HG03442 (cell line): Measurements from ENCODE around the gene MRPL36.
"Not testable (repeated sequence)": the region's sequence is repeated elsewhere in the genome, so short reads cannot be mapped to it uniquely, and the experiment has no call there.

ENCODE experiments used
- ATAC-seq: cut with Tn5 transposase; IDR thresholded peaks from one replicate; pipeline ENCODE4 v1.9.1; 2021; ENCODE audit warnings: mild to moderate bottlenecking, moderate library complexity; ENCODE audit not compliant: unreplicated experiment

Gene MRPL36

DNA sequence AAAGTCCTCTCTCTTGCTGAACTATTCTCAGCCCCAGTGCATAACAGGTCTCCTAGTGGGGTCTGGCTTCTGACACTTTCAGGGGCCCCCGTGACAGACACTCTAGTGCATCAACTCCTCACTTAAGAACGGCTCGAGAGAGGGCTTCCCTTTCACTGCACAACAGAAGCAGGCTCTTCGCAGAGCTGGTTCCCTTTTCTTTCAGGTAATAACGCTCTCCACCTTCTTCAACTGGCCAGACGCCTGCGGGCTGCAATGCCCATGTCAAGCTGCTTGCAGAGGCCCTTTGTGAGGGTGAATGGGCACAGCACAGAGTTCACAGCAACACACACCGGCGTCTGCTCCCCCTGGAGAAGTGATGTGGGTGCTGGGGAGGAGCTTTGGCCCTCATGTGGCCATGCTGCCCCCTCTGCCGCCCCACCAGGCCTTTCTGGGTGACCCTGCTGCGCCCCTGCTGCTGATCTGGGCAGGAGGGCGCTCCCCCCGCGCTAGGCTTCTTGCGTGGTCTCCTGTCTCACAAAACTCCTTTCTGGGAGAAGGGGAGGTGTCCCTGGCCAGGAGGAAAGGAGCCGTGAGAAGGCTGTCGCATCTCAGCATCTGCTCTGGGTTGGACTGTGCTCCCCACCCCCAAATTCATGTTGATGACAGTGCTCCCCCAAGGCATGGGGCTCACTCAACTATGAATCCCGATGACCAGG lies 2.4 kb downstream of the MRPL36 start:
- ATAC-seq = no peak

DNA sequence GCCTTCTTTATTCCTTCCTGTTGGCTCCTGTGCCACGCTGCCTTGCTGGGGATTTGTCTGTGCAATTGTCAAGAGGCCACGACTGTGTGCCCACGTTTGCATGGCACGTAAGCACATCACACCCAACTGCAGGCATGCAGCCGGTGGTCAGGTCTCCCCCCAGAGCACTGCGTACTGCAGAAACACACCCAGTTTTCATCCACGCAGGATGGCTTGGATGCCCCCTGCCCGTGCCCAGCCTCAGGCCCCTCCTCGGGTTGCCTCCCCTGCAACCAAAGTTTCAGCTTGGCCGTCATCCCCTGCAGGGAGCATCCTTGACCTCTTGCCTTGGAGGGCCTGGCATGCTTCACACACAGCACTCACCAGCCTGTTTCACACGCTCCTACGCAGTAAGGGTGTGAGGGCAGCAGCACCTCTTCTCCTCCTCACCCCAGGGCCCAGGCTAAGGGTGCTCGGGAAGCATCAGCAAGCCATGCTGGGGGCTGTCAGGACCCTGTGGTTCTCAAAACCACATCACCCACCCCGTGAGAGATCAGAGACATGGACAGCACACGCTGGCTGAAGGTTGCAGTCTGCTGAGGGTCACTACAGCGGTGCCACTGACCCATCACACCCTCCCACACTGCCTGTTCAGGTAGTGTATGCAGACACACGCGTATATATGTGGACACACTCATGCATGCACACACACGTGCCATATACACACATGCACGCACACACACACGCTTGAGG lies 3.1 kb downstream of the MRPL36 start:
- ATAC-seq = no peak

DNA sequence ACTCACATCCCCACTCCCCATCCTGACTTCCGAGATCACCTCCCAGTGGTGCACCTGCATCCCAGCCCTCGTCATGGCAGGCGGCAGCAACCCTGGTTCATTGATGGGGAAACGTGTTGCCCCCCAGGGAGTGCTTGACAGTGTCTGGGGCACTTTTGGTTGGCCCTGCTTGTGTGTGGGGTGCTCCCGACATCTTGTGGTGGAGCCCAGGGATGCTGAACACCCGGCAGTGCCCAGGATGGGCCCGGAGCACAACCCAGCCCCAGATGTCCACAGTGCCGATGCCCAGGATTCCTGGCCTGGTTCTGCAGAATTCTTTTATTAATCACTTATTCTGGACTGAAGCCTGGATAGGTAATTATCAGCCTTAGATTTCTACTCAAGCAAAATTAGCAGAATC lies 3.7 kb downstream of the MRPL36 start:
- no peak for ATAC-seq

DNA sequence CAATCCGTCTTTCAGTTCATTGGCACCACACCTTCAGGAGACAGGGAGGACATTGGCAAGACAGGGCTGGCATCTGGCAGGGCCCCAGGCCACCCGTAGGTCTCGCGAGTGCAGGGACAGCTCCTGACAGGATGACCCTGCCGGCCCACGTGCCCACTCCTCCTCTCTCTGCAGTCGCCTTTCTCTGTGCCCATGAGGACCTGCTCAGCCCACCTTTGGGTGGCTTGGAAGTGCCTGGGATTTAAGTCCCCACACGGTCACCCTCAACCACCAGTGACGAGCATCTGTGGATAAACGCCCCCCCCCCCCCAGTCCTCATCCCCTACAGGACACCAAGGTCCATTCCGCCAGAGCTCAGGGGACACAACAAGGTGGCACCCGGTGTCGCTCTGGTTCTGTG lies 4.1 kb downstream of the MRPL36 start:
- ATAC-seq = no peak

DNA sequence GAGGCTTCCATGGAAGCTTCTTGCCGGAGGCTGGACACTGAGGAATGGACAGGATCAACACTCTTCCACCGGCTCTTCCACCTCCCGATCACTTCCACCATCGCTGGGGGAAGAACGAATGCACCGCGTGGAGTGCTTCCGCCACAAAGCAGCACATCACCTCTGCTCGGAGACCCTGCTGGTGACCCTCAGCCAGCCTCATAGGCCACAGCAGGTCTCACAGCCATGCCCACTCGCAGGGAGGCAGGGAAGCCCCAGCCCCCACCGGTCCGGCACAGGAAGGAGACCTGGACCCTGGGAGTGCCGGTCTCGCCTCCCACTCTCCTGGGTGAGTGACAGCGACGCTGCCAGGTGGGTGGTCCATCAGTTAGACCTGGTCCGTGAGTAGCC lies 4.7 kb downstream of the MRPL36 start:
- ATAC-seq = no peak

- no peak for ATAC-seq
These were observed 5.4 kb downstream of the MRPL36 start for GRCh38 chr5:1793966-1794900.

DNA sequence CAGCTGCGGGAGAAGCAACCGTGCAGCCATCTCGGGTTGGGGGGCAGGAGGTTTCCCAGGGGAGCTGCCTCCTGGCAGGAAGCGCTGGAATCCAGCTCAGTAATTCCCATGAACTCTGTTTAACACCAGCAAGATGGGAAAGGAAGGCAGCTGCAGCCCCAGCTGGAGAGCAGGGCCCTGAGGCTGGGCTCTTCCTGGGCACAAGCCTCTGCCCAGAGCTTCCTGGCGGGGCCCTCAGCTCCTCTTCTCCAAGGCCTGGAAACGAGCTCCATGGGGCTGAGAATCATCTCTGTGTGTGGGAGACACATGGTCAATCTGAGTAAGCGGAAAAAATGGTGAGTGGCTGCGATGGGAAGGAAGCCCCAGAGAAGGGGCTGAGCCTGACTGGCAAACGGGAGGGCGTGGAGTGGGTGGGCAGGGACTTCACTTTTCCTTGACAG lies 6.3 kb downstream of the MRPL36 start:
- no peak for ATAC-seq

DNA sequence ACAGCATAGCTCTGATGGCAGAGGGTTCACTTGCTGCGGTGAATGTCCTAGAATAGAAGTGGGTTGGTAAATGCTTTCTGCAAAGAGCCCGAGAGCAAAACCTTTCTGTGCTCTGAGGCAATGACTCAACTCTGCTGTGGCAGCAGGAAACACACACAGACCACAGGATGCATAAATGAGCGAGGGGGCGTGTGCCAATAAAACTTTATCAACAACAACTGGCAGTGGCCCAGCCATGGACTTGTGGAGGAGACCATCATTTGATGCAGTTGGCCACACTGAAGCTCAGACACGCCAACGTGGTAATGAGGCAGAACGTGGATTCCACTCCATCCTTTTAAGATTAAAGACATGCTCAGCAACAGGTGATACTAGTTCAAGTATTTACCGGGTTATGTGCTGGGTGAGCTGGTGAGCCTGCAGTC lies 6.8 kb downstream of the MRPL36 start:
- peak; percentile 96 for ATAC-seq

- ATAC-seq = no peak
These were observed 8.5 kb downstream of the MRPL36 start for GRCh38 chr5:1791176-1791575.

GRCh38 chr5:1789834-1790471 lies 9.7 kb downstream of the MRPL36 start:
- no peak for ATAC-seq

DNA sequence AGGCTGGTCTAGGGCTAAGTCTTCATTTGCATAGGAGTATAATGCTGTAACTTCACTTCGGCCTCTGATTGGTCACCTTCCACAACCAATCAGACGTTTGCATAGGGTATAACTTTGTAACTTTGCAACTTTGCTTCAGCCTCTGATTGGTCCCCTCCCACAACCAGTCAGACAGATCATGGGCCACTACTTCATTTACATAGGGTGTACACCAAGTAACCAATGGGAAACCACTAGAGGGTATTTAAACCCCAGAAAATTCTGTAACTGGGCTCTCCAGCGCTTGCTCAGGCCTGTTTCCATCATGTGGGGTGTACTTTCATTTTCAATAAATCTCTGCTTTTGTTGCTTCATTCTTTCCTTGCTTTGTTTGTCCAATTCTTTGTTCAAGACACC lies 10.2 kb downstream of the MRPL36 start:
- ATAC-seq = not testable (repeated sequence)

GRCh38 chr5:1788828-1789227 lies 10.8 kb downstream of the MRPL36 start:
- ATAC-seq = no peak

DNA sequence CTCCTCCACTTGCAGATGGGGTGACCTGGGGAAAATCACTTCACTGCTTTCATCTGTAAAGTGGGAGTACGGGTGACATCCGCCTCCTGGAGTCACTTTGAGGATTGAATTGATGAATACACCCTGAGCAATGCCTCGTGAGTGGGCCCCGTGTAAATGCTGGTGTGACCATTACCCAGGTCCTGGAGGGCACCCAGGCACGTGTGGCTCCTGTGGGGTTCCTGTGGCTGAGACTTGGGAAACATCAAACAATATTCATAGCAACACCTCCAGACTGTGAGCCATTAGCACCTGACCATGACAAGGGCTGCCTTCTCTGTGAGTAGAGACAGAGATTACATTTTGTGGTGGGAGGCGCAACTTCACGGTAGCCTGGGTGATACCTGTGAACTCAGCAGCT lies 11.4 kb downstream of the MRPL36 start:
- ATAC-seq = no peak

GRCh38 chr5:1787472-1788047 lies 12.1 kb downstream of the MRPL36 start:
- no peak for ATAC-seq

DNA sequence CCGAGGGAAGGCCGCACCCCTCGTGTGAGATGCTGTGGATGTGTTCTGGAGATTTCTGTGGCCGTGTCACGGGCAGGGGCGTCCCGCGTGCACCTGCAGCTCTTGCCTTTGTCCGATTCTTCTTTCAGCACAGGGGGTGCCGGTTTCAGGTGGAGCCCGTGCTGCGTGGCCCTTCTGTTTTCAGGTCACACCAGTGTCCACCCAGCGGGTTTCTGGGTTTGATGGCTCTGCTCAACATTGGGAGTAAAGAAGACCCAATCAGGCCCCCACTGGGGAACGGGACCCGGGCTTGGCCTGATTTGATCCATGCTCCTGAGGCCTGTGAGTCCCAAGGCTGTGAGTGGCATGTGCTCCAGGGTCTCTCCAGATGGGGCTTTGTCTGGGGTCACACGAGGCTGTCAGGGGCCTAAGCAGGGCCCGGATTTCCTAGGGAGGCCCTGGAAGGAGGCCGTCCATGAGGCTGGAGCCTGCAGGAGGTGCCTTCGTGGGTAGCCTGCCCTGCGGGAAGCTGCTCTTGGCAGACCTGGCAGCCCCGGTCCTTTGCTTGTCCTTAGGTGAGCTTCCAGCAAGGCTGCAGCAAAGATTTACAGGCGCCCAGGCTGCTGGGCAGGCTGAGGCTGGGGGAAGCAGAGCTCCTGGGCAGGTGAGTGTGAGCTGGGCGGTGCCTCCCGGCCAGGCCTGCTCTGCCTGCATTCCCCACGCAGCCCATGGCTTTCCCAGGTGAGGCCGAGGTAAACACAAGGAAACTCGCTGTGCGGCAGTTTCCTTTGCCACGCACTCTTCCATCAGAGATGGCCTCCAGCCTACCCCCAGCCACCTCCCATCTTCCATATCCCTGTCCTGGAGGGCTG lies 12.8 kb downstream of the MRPL36 start:
- ATAC-seq = no peak

- no peak for ATAC-seq
These were observed 13.7 kb downstream of the MRPL36 start for GRCh38 chr5:1785984-1786383.

GRCh38 chr5:1785062-1785461 lies 14.6 kb downstream of the MRPL36 start:
- ATAC-seq = no peak

DNA sequence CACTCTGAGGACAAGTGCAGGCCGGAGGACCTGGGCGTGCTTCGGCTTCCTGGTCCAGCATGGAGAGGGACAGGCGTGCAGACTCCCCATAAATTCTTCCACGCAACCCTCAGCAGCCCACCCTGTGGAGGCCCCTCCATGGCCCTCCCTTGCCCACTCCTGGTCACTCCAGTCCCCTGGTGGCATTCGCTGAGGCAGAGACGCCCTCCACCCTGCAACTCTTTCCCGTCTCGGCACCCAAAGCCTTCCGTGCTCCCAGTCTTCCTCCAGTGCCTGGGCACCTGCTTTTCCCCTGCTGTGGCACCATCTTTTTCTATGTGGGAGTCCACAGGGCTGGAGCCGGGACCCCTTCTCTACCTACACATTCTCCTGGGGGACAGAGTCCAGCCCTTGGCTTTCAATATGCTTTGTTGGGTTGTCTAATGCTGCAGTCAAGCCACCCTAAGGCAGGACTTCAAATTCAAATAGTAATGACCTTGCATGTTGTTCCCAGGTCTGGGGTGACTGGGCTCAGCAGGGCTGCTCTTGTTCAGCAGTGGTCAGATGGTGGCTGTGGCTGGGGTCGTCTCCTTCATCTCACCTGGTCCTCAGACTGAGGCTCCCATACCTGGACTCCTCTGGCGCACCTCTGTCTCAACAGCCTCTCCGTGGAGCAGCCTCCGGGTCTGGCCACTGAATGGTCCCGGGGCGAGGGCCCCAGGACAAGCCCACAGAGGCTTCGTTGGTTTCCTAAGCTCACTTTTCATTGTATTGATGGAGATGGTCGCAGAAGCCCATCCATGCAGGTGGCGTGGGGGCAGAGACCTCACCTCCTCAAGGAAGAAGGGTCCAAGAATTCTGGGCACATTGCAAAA lies 15.2 kb downstream of the MRPL36 start:
- ATAC-seq = no peak

- ATAC-seq = peak; percentile 92
These were observed 16.5 kb downstream of the MRPL36 start for GRCh38 chr5:1783216-1783554.
